ENCODE data around the gene HEPH. TPM values are rescaled to one million over a fixed set of nuclear protein-coding genes. Genes with fewer than 3 reads are reported as not detected.

Gene HEPH
- total and polyA plus RNA-seq, 10 of the 15 experiments (the other 5 are each of a cell fraction or from before 2014, with no cell fraction given) = 0.20 to 1.1 (median 0.49) TPM

DNA sequence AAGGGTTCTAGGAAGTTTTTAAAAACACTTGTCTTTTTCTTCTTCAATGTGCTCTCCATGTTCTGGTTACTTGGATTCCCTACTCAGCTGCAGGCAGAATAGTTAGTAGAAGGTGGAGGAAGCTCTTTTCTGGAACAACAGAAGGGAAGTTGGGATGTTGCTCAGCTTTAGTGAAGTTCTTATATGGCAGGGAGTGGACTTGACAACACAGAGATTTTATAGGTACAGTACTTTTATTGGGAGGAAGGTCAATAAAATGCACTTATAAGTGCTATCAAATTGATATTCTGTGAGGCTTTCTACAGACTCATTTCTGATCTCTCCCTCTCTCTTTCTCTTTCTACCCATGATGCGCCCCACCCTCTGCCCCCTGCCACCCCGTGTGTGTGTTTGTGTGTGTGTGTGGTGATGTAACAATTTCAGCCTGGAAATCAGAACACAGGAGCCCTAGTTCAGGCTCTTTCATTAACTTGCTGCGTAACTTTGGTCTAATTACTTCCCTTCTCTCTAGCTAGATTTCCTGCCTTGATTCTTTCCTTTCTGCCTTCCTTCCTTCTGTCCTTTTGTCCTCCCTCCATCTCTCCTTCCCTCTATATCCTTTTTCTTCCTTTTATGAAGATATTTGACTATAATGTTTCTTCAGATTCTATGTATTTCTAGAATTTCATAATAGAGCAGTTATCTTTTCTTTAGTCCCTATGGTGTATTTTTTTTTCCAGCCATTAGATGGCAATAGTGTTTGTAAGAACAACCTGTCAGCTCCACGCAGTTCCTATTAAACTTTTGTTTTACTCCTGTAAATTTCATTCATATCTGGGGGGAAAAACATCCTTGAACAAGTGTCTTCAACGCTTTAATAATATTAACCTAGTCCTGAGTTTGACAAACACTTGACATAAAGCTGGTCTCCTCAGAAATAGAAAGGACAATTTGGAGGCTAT, 37.1 kb downstream of the HEPH start:
- Histone ChIP-seq H3K27ac (ENCODE audit: control insufficient read depth, insufficient read depth) (no peak overlapping the region), H3K4me2 (ENCODE audit: control insufficient read depth, insufficient read depth) (no peak overlapping the region), H3K4me1 (ENCODE audit: control insufficient read depth, insufficient read depth, low read length) (no peaks in the 10 kb centered on the region), H3K27me3 (replicated peaks in 1 of 2; ENCODE audit: control insufficient read depth in 2 of 2, insufficient read depth in 2 of 2, low read length in 1 of 2) (no peaks in the 10 kb centered on the region), H3K9me3 (replicated peaks; ENCODE audit: control insufficient read depth, insufficient read depth, low read length) (no peaks in the 10 kb centered on the region), H3K79me2 (ENCODE audit: control insufficient read depth, insufficient read depth, low read length) (no peaks in the 10 kb centered on the region), H3K4me3 (no peak overlapping the region), H3K36me3 (ENCODE audit: control insufficient read depth in 2 of 2, insufficient read depth in 2 of 2, low read length in 1 of 2) (no peaks in the 10 kb centered on the region), H2AFZ (ENCODE audit: control insufficient read depth, low read depth, low read length) (no peak overlapping the region), H3K9ac (ENCODE audit: control insufficient read depth, insufficient read depth, low read length) (no peak overlapping the region), H4K20me1 (ENCODE audit: control insufficient read depth, insufficient read depth) (no peaks in the 10 kb centered on the region)
- ChIA-PET CTCF (interaction anchor here (0.6 to 3.5 kb wide), 27 partner anchors 9 to 1429 kb away, joined by 3 to 25 read pairs (median 4); partner anchors contain the start of gene HEPH), RAD21 (ENCODE audit: unreplicated experiment) (interaction anchor here (0.6 to 3.0 kb wide), 12 partner anchors 38 to 530 kb away, joined by 3 to 22 read pairs (median 3); no protein-coding TSS in a partner anchor), SMC1A (ENCODE audit: uncharacterized antibody, unreplicated experiment) (interaction anchor here (0.7 to 3.1 kb wide), 16 partner anchors 34 to 620 kb away, joined by 3 to 17 read pairs (median 4); partner anchors contain the start of gene HEPH), POLR2A (interaction anchor here (0.9 kb wide), 1 partner anchor 531 kb away, joined by 6 read pairs; no protein-coding TSS in a partner anchor)
- ATAC-seq (peak; percentile 59), DNase-seq (ENCODE audit: low read depth, low spot score) (no peak), FAIRE-seq (no peak)
- no TSS peak for BruUV-seq (replicated peaks)
- no peak for TF ChIP-seq ZNF384 (IDR thresholded peaks at IDR 0.05; ENCODE audit: borderline replicate concordance, low read depth, low read length)
- peak; percentile 56 for TF ChIP-seq RAD21 (IDR thresholded peaks at IDR 0.05; ENCODE audit: insufficient read depth, low read depth, low read length)
- no peak for TF ChIP-seq REST (IDR thresholded peaks at IDR 0.05; ENCODE audit: low read depth, low read length)
- TF ChIP-seq, protein P1, sequence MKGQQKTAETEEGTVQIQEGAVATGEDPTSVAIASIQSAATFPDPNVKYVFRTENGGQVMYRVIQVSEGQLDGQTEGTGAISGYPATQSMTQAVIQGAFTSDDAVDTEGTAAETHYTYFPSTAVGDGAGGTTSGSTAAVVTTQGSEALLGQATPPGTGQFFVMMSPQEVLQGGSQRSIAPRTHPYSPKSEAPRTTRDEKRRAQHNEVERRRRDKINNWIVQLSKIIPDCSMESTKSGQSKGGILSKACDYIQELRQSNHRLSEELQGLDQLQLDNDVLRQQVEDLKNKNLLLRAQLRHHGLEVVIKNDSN (IDR thresholded peaks at IDR 0.05; ENCODE audit: borderline replicate concordance, extremely low read length, insufficient read depth, low read depth, low read length) = no peak
- no peak for TF ChIP-seq SREBF2 (IDR thresholded peaks at IDR 0.05; ENCODE audit: low read length)
- peak; percentile 19; the same call in 1 of the 2 replicates for TF ChIP-seq SMC3 (IDR thresholded peaks at IDR 0.05; ENCODE audit: borderline replicate concordance, low read length)
- peak; percentile 16 to 40 (median 35); a peak in 5 of 6 replicates for TF ChIP-seq CTCF (IDR thresholded peaks at IDR 0.05 in 2 of 3, conservative IDR thresholded peaks at IDR 0.05 in 1 of 3; ENCODE audit: control insufficient read depth in 2 of 3, extremely low read depth in 1 of 3, insufficient read depth in 1 of 3, low read depth in 3 of 3, low read length in 3 of 3)
- TF ChIP-seq ESRRA (IDR thresholded peaks at IDR 0.05; ENCODE audit: low read length) = no peak
- no peak for TF ChIP-seq NRF1 (conservative IDR thresholded peaks at IDR 0.05; ENCODE audit: low read depth, low read length)
- in situ Hi-C loops (cut with MboI) (no loop called here), intact Hi-C loops (cut with micrococcal nuclease; ENCODE audit: unreplicated experiment) (loop anchor here (2.0 to 10.0 kb wide), 4 partner anchors 170 to 616 kb away; no protein-coding TSS in a partner anchor)
- WGBS (ENCODE audit: insufficient coverage, insufficient replicate concordance, low lambda C conversion rate, missing lambda C conversion rate) = 12% methylated on average over 4 of the region's 5 CpGs
